Endothelial cell of umbilical vein (primary cell): Measurements from ENCODE around the gene BZW1. TPM values are rescaled to one million over a fixed set of nuclear protein-coding genes. Genes with fewer than 3 reads are reported as not detected.

Experiments
- BruUV-seq: library from RNA; stranded (reverse); fragments of 400-500 nt; replicated peaks from 2 replicates; lab custom pipeline; 2021; lab: Mats Ljungman, UMichigan
- CTCF ChIA-PET: fragments of 300-600, 350-600 bp; sonication (Branson Sonifier 250); formaldehyde crosslinking; loops from one replicate; lab custom pipeline; 2021; ENCODE audit warnings: antibody characterized with exemption, inconsistent platforms; lab: Charles Lee
- POLR2A ChIA-PET: fragments of 300-600, 350-600 bp; sonication (Branson Sonifier 250); formaldehyde crosslinking; loops from one replicate; lab custom pipeline; 2021; ENCODE audit warnings: antibody characterized with exemption, inconsistent platforms; lab: Charles Lee
- DNase-seq: peaks from one replicate; pipeline ENCODE4 v3.0.0-alpha.2; 2011; ENCODE audit warnings: low read depth, low spot score
- FAIRE-seq: peaks from 2 replicates; lab custom pipeline; 2011; peaks lifted over from hg19 to GRCh38; lab: Jason Lieb, UNC
- H2AFZ ChIP-seq: 2 replicates; pipeline ENCODE4 v1.6.0; 2012; ENCODE audit warnings: low read depth, low read length, control low read depth, inconsistent platforms
- H3K27ac ChIP-seq: 2 replicates; pipeline ENCODE4 v1.5.1; 2011; ENCODE audit warnings: low read depth, mild to moderate bottlenecking, control low read depth, low read length, moderate library complexity; ENCODE audit not compliant: insufficient read depth
- H3K27me3 ChIP-seq, 2 experiments: 2 replicates each; pipeline versions ENCODE4 v1.6.0 to v1.6.1; 2011; ENCODE audit warnings: low read length in 2 of 2, mixed read lengths in 1 of 2; ENCODE audit not compliant: control insufficient read depth in 2 of 2, insufficient read depth in 2 of 2
- H3K36me3 ChIP-seq, 2 experiments: 2 replicates in 1 of 2; 3 replicates in 1 of 2; pipeline ENCODE4 v1.5.1; 2011; ENCODE audit warnings: low read length in 2 of 2, mild to moderate bottlenecking in 1 of 2, moderate library complexity in 1 of 2; ENCODE audit not compliant: control insufficient read depth in 2 of 2, insufficient read depth in 2 of 2; ENCODE audit errors: extremely low read depth in 1 of 2
- H3K4me1 ChIP-seq: 3 replicates; pipeline ENCODE4 v1.5.1; 2011; ENCODE audit warnings: mild to moderate bottlenecking, low read length; ENCODE audit not compliant: control insufficient read depth, insufficient read depth; ENCODE audit errors: extremely low read depth
- H3K4me2 ChIP-seq: 2 replicates; pipeline ENCODE4 v1.6.1; 2011; ENCODE audit warnings: low read length, control low read depth, mixed read lengths; ENCODE audit not compliant: insufficient read depth
- H3K4me3 ChIP-seq, 3 experiments: fragments of 200-600 bp in 1 of 3; sonication (generic), shearing (Covaris generic) in 1 of 3; replicated peaks in 1 of 3; 2 replicates each; pipeline ENCODE4 v1.5.1; 2011 to 2016; ENCODE audit warnings: control low read depth in 3 of 3, low read length in 3 of 3, mild to moderate bottlenecking in 2 of 3, inconsistent platforms in 1 of 3, low read depth in 1 of 3, moderate library complexity in 1 of 3; ENCODE audit not compliant: insufficient read depth in 1 of 3
- H3K79me2 ChIP-seq: 2 replicates; pipeline ENCODE4 v1.6.0; 2012; ENCODE audit warnings: low read length, inconsistent platforms; ENCODE audit not compliant: control insufficient read depth, insufficient read depth
- H3K9ac ChIP-seq: replicated peaks from 2 replicates; pipeline ENCODE3; 2011; ENCODE audit warnings: low read length, control low read depth; ENCODE audit not compliant: insufficient read depth; ENCODE audit errors: extremely low read depth
- H3K9me1 ChIP-seq: replicated peaks from 3 replicates; pipeline ENCODE4 v1.6.0; 2011; ENCODE audit warnings: mild to moderate bottlenecking, low read length; ENCODE audit not compliant: control insufficient read depth, insufficient read depth; ENCODE audit errors: extremely low read depth
- H3K9me3 ChIP-seq: replicated peaks from 2 replicates; pipeline ENCODE4 v1.5.1; 2012; ENCODE audit warnings: low read length, inconsistent platforms; ENCODE audit not compliant: control insufficient read depth, insufficient read depth
- H4K20me1 ChIP-seq: replicated peaks from 2 replicates; pipeline ENCODE3; 2011; ENCODE audit warnings: mild to moderate bottlenecking, low read length; ENCODE audit not compliant: control insufficient read depth, insufficient read depth; ENCODE audit errors: extremely low read depth
- EZH2 ChIP-seq: IDR thresholded peaks from 2 replicates; pipeline ENCODE4 v1.6.1; 2012; ENCODE audit warnings: borderline replicate concordance, low read depth, mild to moderate bottlenecking, moderate library complexity, low read length, inconsistent platforms; ENCODE audit not compliant: severe bottlenecking
- FOS ChIP-seq: IDR thresholded peaks from 2 replicates; pipeline ENCODE4 v1.6.1; 2011; ENCODE audit warnings: mild to moderate bottlenecking, low read length, moderate library complexity, borderline replicate concordance; ENCODE audit not compliant: insufficient read depth
- GATA2 ChIP-seq: IDR thresholded peaks from 2 replicates; pipeline ENCODE4 v1.7.0; 2011; ENCODE audit warnings: low read depth, mild to moderate bottlenecking, moderate library complexity, mixed read lengths, low read length; ENCODE audit not compliant: insufficient read length, insufficient read depth
- JUN ChIP-seq: IDR thresholded peaks from 2 replicates; pipeline ENCODE4 v1.6.1; 2011; ENCODE audit warnings: borderline replicate concordance, low read depth; ENCODE audit not compliant: insufficient read length, insufficient read depth
- MYC ChIP-seq: IDR thresholded peaks from one replicate; pipeline ENCODE4 v1.6.1; 2011; ENCODE audit warnings: mild to moderate bottlenecking, low read depth, low read length
- POLR2A ChIP-seq: IDR thresholded peaks from 2 replicates; pipeline ENCODE4 v1.6.1; 2012; ENCODE audit warnings: low read depth, mild to moderate bottlenecking, control low read depth, low read length
- POLR2AphosphoS5 ChIP-seq: IDR thresholded peaks from 2 replicates; pipeline ENCODE4 v1.6.1; 2012; ENCODE audit warnings: low read depth, mild to moderate bottlenecking, control low read depth, low read length, moderate library complexity; ENCODE audit not compliant: insufficient read depth
- dilution Hi-C: fragments of 300-500 bp; cut with MboI; formaldehyde crosslinking; loops from one replicate; pipeline ENCODE4 v1.15.0; 2019; ENCODE audit warnings: low sequenced_read_pairs; ENCODE audit not compliant: extremely low pct_ligation_motif_present
- intact Hi-C: fragments of 100-400 bp; cut with micrococcal nuclease; formaldehyde crosslinking; loops from one replicate; pipeline ENCODE4 v1.10.0; 2022
- polyA plus RNA-seq, 4 experiments: library from polyadenylated mRNA; depleted of rRNA in 3 of 4; stranded (reverse) in 3 of 4; unstranded in 1 of 4; fragments of >200 nt; gene quantifications; 2 replicates each; pipeline versions ENCODE4 v1.2.1 to v1.2.3, GENCODE V29; 2011 to 2012; ENCODE audit warnings: missing spikeins in 1 of 4
- total RNA-seq: library from RNA; stranded (reverse); gene quantifications from 2 replicates; pipeline ENCODE4 v1.2.3, GENCODE V29; 2021
- TF ChIP-seq, protein P1 (sequence below): IDR thresholded peaks from 2 replicates; pipeline ENCODE4 v1.6.1; 2011; ENCODE audit not compliant: insufficient read depth, insufficient read length
- TF ChIP-seq, protein P2 (sequence below), 2 donors: IDR thresholded peaks; 1 replicate in 1 of 2; 2 replicates in 1 of 2; pipeline ENCODE4 v1.5.1; 2011; ENCODE audit warnings: low read length in 2 of 2, mild to moderate bottlenecking in 2 of 2, moderate library complexity in 2 of 2, control low read depth in 1 of 2, inconsistent platforms in 1 of 2, low read depth in 1 of 2; ENCODE audit not compliant: insufficient read depth in 1 of 2; ENCODE audit errors: extremely low read depth in 1 of 2

Gene BZW1
- total and polyA plus RNA-seq, 2 donors (not counting 3 experiments of a cell fraction or from before 2014, with no cell fraction given) = 174 to 353 TPM

DNA sequence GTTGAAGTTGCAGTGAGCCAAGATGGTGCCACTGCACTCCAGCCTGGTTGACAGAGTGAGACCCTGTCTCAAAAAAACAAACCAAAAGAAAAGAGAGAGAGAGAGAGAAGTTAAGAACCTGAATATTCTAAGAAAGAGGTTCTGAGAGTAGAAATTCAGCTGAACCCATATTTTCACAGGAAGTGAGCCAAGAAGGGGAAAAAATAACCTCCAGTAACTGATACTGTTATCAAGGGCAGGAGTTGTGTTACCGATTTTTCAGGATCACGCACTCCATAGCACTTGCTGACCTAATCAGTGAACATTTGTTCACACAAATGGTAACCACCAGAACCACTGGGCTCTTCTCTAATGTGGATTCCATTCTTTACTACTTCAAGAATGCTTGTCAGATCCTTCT is 39.1 kb upstream of the BZW1 start:
- ChIA-PET POLR2A (no interaction called here), CTCF (interaction anchor here (1.2 kb wide), 1 partner anchor 18 kb away, joined by 3 read pairs; no protein-coding TSS in a partner anchor)
- Histone ChIP-seq H2AFZ (no peak overlapping the region), H3K27ac (no peak overlapping the region), H3K9me3 (no peaks in the 10 kb centered on the region), H3K9ac (no peak overlapping the region), H4K20me1 (no peaks in the 10 kb centered on the region), H3K4me1 (peaks cover 6% of the 10 kb centered on the region), H3K27me3 (no peaks in the 10 kb centered on the region), H3K36me3 (no peaks in the 10 kb centered on the region), H3K4me3 (no peak overlapping the region), H3K9me1 (no peaks in the 10 kb centered on the region), H3K4me2 (no peak overlapping the region), H3K79me2 (no peaks in the 10 kb centered on the region)
- DNase-seq (no peak), FAIRE-seq (no peak)
- BruUV-seq = no TSS peak
- dilution Hi-C loops = no loop called here
- no peak for TF ChIP-seq FOS
- intact Hi-C loops = no loop called here

DNA sequence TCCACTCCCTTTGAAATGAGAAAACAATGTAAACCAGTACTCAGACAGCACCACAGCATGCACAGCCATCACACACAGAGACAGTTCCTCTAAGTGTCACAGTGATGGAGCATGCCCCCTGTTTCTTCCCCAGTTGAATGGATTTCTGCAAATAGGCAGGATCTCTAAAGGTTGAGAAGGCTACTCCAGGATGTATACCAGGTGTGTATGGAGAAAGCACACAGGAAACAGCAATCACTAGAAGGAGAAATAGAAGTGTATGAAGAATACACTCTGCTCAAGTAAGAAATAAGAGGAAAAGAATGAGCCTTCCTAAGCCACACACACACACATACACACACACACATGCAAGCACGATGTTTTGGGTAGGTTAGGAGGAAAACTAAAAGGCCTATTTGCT is 38.6 kb upstream of the BZW1 start:
- Histone ChIP-seq H2AFZ (no peak overlapping the region), H3K4me3 (no peak overlapping the region), H3K9me3 (no peaks in the 10 kb centered on the region), H3K79me2 (no peaks in the 10 kb centered on the region), H3K27me3 (no peaks in the 10 kb centered on the region), H3K4me2 (no peak overlapping the region), H3K36me3 (no peaks in the 10 kb centered on the region), H3K9ac (no peak overlapping the region), H4K20me1 (no peaks in the 10 kb centered on the region), H3K27ac (no peak overlapping the region), H3K4me1 (peaks cover 11% of the 10 kb centered on the region), H3K9me1 (no peaks in the 10 kb centered on the region)
- dilution Hi-C loops (no loop called here), intact Hi-C loops (no loop called here)
- DNase-seq = no peak
- no peak for TF ChIP-seq EZH2
- TF ChIP-seq POLR2AphosphoS5 = no peak
- TF ChIP-seq, protein P1, sequence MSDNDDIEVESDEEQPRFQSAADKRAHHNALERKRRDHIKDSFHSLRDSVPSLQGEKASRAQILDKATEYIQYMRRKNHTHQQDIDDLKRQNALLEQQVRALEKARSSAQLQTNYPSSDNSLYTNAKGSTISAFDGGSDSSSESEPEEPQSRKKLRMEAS = no peak
- TF ChIP-seq FOS = no peak
- no peak for TF ChIP-seq POLR2A
- TF ChIP-seq, protein P2, sequence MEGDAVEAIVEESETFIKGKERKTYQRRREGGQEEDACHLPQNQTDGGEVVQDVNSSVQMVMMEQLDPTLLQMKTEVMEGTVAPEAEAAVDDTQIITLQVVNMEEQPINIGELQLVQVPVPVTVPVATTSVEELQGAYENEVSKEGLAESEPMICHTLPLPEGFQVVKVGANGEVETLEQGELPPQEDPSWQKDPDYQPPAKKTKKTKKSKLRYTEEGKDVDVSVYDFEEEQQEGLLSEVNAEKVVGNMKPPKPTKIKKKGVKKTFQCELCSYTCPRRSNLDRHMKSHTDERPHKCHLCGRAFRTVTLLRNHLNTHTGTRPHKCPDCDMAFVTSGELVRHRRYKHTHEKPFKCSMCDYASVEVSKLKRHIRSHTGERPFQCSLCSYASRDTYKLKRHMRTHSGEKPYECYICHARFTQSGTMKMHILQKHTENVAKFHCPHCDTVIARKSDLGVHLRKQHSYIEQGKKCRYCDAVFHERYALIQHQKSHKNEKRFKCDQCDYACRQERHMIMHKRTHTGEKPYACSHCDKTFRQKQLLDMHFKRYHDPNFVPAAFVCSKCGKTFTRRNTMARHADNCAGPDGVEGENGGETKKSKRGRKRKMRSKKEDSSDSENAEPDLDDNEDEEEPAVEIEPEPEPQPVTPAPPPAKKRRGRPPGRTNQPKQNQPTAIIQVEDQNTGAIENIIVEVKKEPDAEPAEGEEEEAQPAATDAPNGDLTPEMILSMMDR (IDR thresholded peaks at IDR 0.05; ENCODE audit: extremely low read depth in 1 of 2, insufficient read depth in 1 of 2, low read depth in 1 of 2, low read length in 2 of 2) = no peak
- no peak for TF ChIP-seq GATA2
- TF ChIP-seq JUN = no peak
- TF ChIP-seq MYC = no peak
- ChIA-PET CTCF (no interaction called here), POLR2A (no interaction called here)
- no peak for FAIRE-seq
- BruUV-seq = no TSS peak
